Prostate gland (tissue), 2 donors: ENCODE results near the gene COPG1. TPM values are rescaled to one million over a fixed set of nuclear protein-coding genes. Genes with fewer than 3 reads are reported as not detected.

Experiments used
- DNase-seq: peaks from one replicate; pipeline ENCODE4 v3.0.0-alpha.2; 2019; ENCODE audit warnings: low spot score
- H3K27ac ChIP-seq, 2 donors: fragments of 200-600 bp; sonication (generic); 2 replicates each; pipeline ENCODE4 v1.5.1; 2017 to 2019
- H3K27me3 ChIP-seq: fragments of 200-600 bp; sonication (generic); replicated peaks from 2 replicates; pipeline ENCODE4 v1.5.1; 2019; ENCODE audit not compliant: insufficient read depth
- H3K36me3 ChIP-seq, 2 donors: fragments of 200-600 bp; sonication (generic); 1 replicate in 1 of 2; 2 replicates in 1 of 2; pipeline versions ENCODE4 v1.5.1 to v1.8.1; 2017 to 2019
- H3K4me1 ChIP-seq: fragments of 200-600 bp; sonication (generic); replicated peaks from 2 replicates; pipeline ENCODE4 v1.5.1; 2019
- H3K4me3 ChIP-seq, 2 donors: fragments of 200-600 bp; sonication (generic); 2 replicates each; pipeline ENCODE4 v1.5.1; 2017 to 2019
- H3K9me3 ChIP-seq: fragments of 200-600 bp; sonication (generic); 2 replicates; pipeline ENCODE4 v1.5.1; 2017
- CTCF ChIP-seq, 4 experiments: fragments of 200-600 bp in 2 of 4; fragments of 450-650 bp in 2 of 4; sonication (generic) in 2 of 4; IDR thresholded peaks; 1 replicate in 3 of 4; 2 replicates in 1 of 4; pipeline ENCODE4 v1.5.1; 2016 to 2019; ENCODE audit warnings: antibody characterized with exemption in 4 of 4, mild to moderate bottlenecking in 2 of 4, moderate library complexity in 2 of 4
- POLR2A ChIP-seq: fragments of 450-650 bp; IDR thresholded peaks from one replicate; pipeline ENCODE4 v1.6.1; 2016; ENCODE audit warnings: antibody characterized with exemption, mild to moderate bottlenecking
- POLR2AphosphoS5 ChIP-seq: sonication (generic); formaldehyde crosslinking; IDR thresholded peaks from one replicate; pipeline ENCODE4 v1.6.1; 2017; ENCODE audit warnings: antibody characterized with exemption
- WGBS: methylation state at CpG from one replicate; pipeline ENCODE4 v1.1.5; 2018; 5-methylcytosine and 5-hydroxymethylcytosine counted together
- intact Hi-C: fragments of 100-400 bp; cut with DNase I; formaldehyde crosslinking; loops from one replicate; pipeline ENCODE4 v1.14.2; 2022
- total RNA-seq, 2 donors: library from RNA; depleted of rRNA; stranded (reverse); fragments of >200 nt; gene quantifications; one replicate each; pipeline ENCODE4 v1.1.0, GENCODE V29; 2016

COPG1 gene
- total RNA-seq, 2 donors from 2014 or later, result 143 to 220 TPM

GRCh38 chr3:129318921-129319320, 69.5 kb downstream of the COPG1 start:
- no peak overlapping the region for H3K4me3 ChIP-seq
- H3K4me1 ChIP-seq, result peaks cover 9% of the 10 kb centered on the region
- no peaks in the 10 kb centered on the region for H3K36me3 ChIP-seq
- 90% methylated on average over 14 of the region's 15 CpGs for WGBS
- H3K9me3 ChIP-seq, result no peaks in the 10 kb centered on the region
- H3K27me3 ChIP-seq, result no peaks in the 10 kb centered on the region
- no peak for DNase-seq
- no peak overlapping the region for H3K27ac ChIP-seq
- TF ChIP-seq POLR2A (no peak), CTCF (IDR thresholded peaks at IDR 0.05) (no peak), POLR2AphosphoS5 (no peak)
- intact Hi-C loops, result no loop called here

- WGBS, result 89% methylated on average over 8 of the region's 8 CpGs
- TF ChIP-seq CTCF (IDR thresholded peaks at IDR 0.05), result no peak
- TF ChIP-seq POLR2AphosphoS5, result no peak
- TF ChIP-seq POLR2A, result no peak
- H3K36me3 ChIP-seq, result no peaks in the 10 kb centered on the region
- no peak overlapping the region for H3K27ac ChIP-seq
- H3K4me1 ChIP-seq, result peaks cover 4% of the 10 kb centered on the region
- intact Hi-C loops, result no loop called here
- no peak for DNase-seq
- no peaks in the 10 kb centered on the region for H3K9me3 ChIP-seq
- H3K27me3 ChIP-seq, result no peaks in the 10 kb centered on the region
- no peak overlapping the region for H3K4me3 ChIP-seq
These were observed 70.9 kb downstream of the COPG1 start for GRCh38 chr3:129320261-129320660.

- no peak overlapping the region for H3K27ac ChIP-seq
- peaks cover 4% of the 10 kb centered on the region for H3K4me1 ChIP-seq
- H3K27me3 ChIP-seq, result no peaks in the 10 kb centered on the region
- no peak for DNase-seq
- H3K9me3 ChIP-seq, result no peaks in the 10 kb centered on the region
- WGBS, result 92% methylated on average over 7 of the region's 7 CpGs
- H3K36me3 ChIP-seq, result no peaks in the 10 kb centered on the region
- no peak overlapping the region for H3K4me3 ChIP-seq
- intact Hi-C loops, result no loop called here
- TF ChIP-seq CTCF (IDR thresholded peaks at IDR 0.05) (no peak), POLR2A (no peak), POLR2AphosphoS5 (no peak)
These were observed 71.5 kb downstream of the COPG1 start for GRCh38 chr3:129320825-129321487.

DNA sequence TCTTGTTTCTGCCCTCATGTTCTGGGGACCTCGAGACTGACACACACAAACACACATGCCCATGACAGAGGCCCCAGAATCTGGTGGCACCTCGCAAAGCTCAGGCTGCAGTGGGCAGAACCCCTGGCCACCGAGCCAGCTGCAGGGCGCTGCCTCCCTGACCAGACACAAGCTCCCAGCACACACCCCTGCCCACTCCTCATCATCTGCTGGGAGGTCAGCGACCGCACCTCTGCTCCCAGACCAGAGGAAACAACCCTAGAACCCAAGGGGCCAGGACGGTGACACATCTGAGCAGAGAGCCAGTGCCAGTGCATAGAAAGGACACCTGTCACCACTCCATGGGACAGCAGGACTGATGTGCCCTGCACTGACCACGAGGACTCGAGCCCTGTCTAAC, 72.5 kb downstream of the COPG1 start:
- H3K9me3 ChIP-seq, result no peaks in the 10 kb centered on the region
- H3K4me1 ChIP-seq, result peaks cover 4% of the 10 kb centered on the region
- H3K27me3 ChIP-seq, result no peaks in the 10 kb centered on the region
- intact Hi-C loops, result no loop called here
- H3K36me3 ChIP-seq, result no peaks in the 10 kb centered on the region
- WGBS, result 96% methylated on average over 9 of the region's 9 CpGs
- H3K4me3 ChIP-seq, result no peak overlapping the region
- no peak overlapping the region for H3K27ac ChIP-seq
- no peak for DNase-seq
- TF ChIP-seq CTCF (IDR thresholded peaks at IDR 0.05), result no peak
- TF ChIP-seq POLR2A, result no peak
- TF ChIP-seq POLR2AphosphoS5, result no peak

GRCh38 chr3:129323651-129324294, 74.4 kb downstream of the COPG1 start:
- TF ChIP-seq POLR2AphosphoS5, result no peak
- no peak for TF ChIP-seq POLR2A
- TF ChIP-seq CTCF (IDR thresholded peaks at IDR 0.05), result no peak
- Histone ChIP-seq H3K27me3 (no peaks in the 10 kb centered on the region), H3K4me1 (no peaks in the 10 kb centered on the region), H3K36me3 (no peaks in the 10 kb centered on the region), H3K9me3 (no peaks in the 10 kb centered on the region), H3K4me3 (no peak overlapping the region), H3K27ac (no peak overlapping the region)
- no peak for DNase-seq
- intact Hi-C loops, result no loop called here
- 89% methylated on average over 12 of the region's 12 CpGs for WGBS
